Non-pigmented ciliary epithelial cell (primary cell): Measurements from ENCODE around the gene DNM3.
A peak's percentile ranks its signal among the peaks of the same experiment; 100 is the strongest.

Experiments used
- DNase-seq: peaks from one replicate; pipeline ENCODE4 v3.0.0-alpha.2; 2010; ENCODE audit warnings: low read depth

DNM3 gene

GRCh38 chr1:172107316-172107975 lies 266.1 kb downstream of the DNM3 start:
- no peak for DNase-seq

- no peak for DNase-seq
Measured at GRCh38 chr1:172108161-172108893, 267.0 kb downstream of the DNM3 start.

GRCh38 chr1:172109359-172109758 lies 268.1 kb downstream of the DNM3 start:
- DNase-seq, result no peak

- DNase-seq, result no peak
Measured at GRCh38 chr1:172112576-172112975, 271.3 kb downstream of the DNM3 start.

- DNase-seq, result no peak
Measured at GRCh38 chr1:172117800-172118199, 276.5 kb downstream of the DNM3 start.

- no peak for DNase-seq
Measured at GRCh38 chr1:172118618-172119017, 277.3 kb downstream of the DNM3 start.

- DNase-seq, result no peak
Measured at GRCh38 chr1:172119184-172119583, 277.9 kb downstream of the DNM3 start.

- DNase-seq, result no peak
Measured at GRCh38 chr1:172120381-172120780, 279.1 kb downstream of the DNM3 start.

- no peak for DNase-seq
Measured at GRCh38 chr1:172121081-172121717, 279.9 kb downstream of the DNM3 start.

GRCh38 chr1:172122381-172122780 lies 281.1 kb downstream of the DNM3 start:
- DNase-seq, result no peak

GRCh38 chr1:172125250-172125649 lies 284.0 kb downstream of the DNM3 start:
- no peak for DNase-seq

- DNase-seq, result no peak
Measured at GRCh38 chr1:172125812-172126430, 284.6 kb downstream of the DNM3 start.

GRCh38 chr1:172132836-172133235 lies 291.5 kb downstream of the DNM3 start:
- no peak for DNase-seq

- no peak for DNase-seq
Measured at GRCh38 chr1:172134087-172134731, 292.9 kb downstream of the DNM3 start.

- no peak for DNase-seq
Measured at GRCh38 chr1:172135076-172135672, 293.9 kb downstream of the DNM3 start.

GRCh38 chr1:172135978-172136610 lies 294.8 kb downstream of the DNM3 start:
- peak; percentile 64 for DNase-seq

- no peak for DNase-seq
Measured at GRCh38 chr1:172136925-172137324, 295.6 kb downstream of the DNM3 start.

- DNase-seq, result no peak
Measured at GRCh38 chr1:172137703-172138454, 296.6 kb downstream of the DNM3 start.

- DNase-seq, result no peak
Measured at GRCh38 chr1:172138634-172139033, 297.3 kb downstream of the DNM3 start.

GRCh38 chr1:172139196-172139595 lies 297.9 kb downstream of the DNM3 start:
- DNase-seq, result no peak

- DNase-seq, result no peak
Measured at GRCh38 chr1:172140072-172140471, 298.8 kb downstream of the DNM3 start.
